ENCODE measurements around the gene MCU. TPM values are rescaled to one million over a fixed set of nuclear protein-coding genes. Genes with fewer than 3 reads are reported as not detected.

MCU gene
- total RNA-seq, 4 donors from 2014 or later, result 14.9 to 20.6 (median 19.5) TPM

- intact Hi-C loops (cut with DNase I), result no loop called here
- no peak for TF ChIP-seq EP300 (IDR thresholded peaks at IDR 0.05)
- no peak for TF ChIP-seq POLR2AphosphoS5 (IDR thresholded peaks at IDR 0.05)
- no peak for TF ChIP-seq POLR2A (IDR thresholded peaks at IDR 0.05; ENCODE audit: low read depth)
- TF ChIP-seq CTCF (IDR thresholded peaks at IDR 0.05), result no peak
- DNase-seq (ENCODE audit: extremely low spot score), result no peak
- peaks cover 0 to 15% (median 13%) of the 10 kb centered on the region in 4 donors for H3K9me3 ChIP-seq
- no peak overlapping the region for H3K4me3 ChIP-seq
- 81% methylated on average over 7 of the region's 13 CpGs for WGBS
- no peaks in the 10 kb centered on the region for H3K27me3 ChIP-seq
- no peak overlapping the region for H3K27ac ChIP-seq (replicated peaks in 1 of 4)
- no peaks in the 10 kb centered on the region for H3K4me1 ChIP-seq
- no peaks in the 10 kb centered on the region for H3K36me3 ChIP-seq
Measured at GRCh38 chr10:72924351-72924750, 232.4 kb downstream of the MCU start.

DNA sequence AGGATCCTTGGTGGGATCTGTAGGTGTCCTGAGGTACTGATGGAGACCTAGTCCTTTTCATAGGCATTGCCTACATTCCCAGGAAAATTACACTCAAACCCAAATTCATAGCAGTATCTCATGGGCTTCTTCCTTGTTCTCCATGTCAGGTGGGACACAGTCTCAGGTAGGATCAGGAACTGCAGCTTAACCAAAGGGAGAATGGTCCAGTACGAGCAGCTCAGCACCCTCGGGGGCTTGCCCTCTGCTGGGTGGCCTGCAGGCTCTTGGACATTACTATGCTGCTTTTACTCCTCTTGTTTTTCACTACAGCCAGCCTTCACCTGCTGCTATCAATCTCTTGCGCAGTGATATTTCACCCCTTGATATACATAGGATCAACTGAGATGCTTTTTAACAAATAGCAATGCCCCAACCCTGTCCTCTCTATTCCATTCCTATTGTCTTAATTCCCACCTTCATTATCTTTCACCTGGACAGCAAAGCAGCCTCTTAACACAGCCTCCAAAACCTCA lies 234.1 kb downstream of the MCU start:
- no peak for DNase-seq (ENCODE audit: extremely low spot score)
- 89% methylated on average over 3 of the region's 3 CpGs for WGBS
- TF ChIP-seq POLR2AphosphoS5 (IDR thresholded peaks at IDR 0.05) (no peak), POLR2A (IDR thresholded peaks at IDR 0.05; ENCODE audit: low read depth) (no peak), EP300 (IDR thresholded peaks at IDR 0.05) (no peak), CTCF (IDR thresholded peaks at IDR 0.05) (no peak)
- no peaks in the 10 kb centered on the region for H3K27me3 ChIP-seq
- H3K27ac ChIP-seq (replicated peaks in 1 of 4), result no peak overlapping the region
- H3K9me3 ChIP-seq, result peaks cover 0 to 12% (median 8%) of the 10 kb centered on the region in 4 donors
- no peaks in the 10 kb centered on the region for H3K36me3 ChIP-seq
- no peak overlapping the region for H3K4me3 ChIP-seq
- intact Hi-C loops (cut with DNase I), result no loop called here
- no peaks in the 10 kb centered on the region for H3K4me1 ChIP-seq

DNA sequence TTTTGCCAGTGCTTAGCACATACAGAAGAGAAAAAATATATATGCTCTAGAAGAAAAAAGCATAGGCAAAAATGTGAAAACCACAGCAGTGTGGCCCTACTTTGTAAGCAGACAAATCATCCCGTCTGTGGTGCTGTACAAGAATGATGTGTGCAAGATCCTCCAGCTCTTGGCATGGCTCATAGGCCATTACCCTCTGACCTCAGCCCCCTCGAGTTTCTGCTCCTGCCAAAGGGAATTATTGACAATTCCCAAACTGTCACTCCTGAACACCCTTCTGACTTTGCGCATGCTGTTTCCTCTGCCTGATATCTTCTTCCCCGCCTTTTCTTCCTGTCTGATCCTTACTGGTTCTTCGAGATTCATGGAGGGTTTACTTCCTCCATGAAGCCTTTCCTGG lies 235.5 kb downstream of the MCU start:
- H3K9me3 ChIP-seq, result no peaks in the 10 kb centered on the region
- no peak overlapping the region for H3K4me3 ChIP-seq
- no peaks in the 10 kb centered on the region for H3K36me3 ChIP-seq
- TF ChIP-seq POLR2A (IDR thresholded peaks at IDR 0.05; ENCODE audit: low read depth) (no peak), CTCF (IDR thresholded peaks at IDR 0.05) (no peak), EP300 (IDR thresholded peaks at IDR 0.05) (no peak), POLR2AphosphoS5 (IDR thresholded peaks at IDR 0.05) (no peak)
- DNase-seq (ENCODE audit: extremely low spot score), result no peak
- H3K27ac ChIP-seq (replicated peaks in 1 of 4), result no peak overlapping the region
- no peaks in the 10 kb centered on the region for H3K27me3 ChIP-seq
- no peaks in the 10 kb centered on the region for H3K4me1 ChIP-seq
- intact Hi-C loops (cut with DNase I), result no loop called here
- WGBS, result 77% methylated on average over 5 of the region's 5 CpGs

- Histone ChIP-seq H3K9me3 (no peaks in the 10 kb centered on the region), H3K27ac (replicated peaks in 1 of 4) (no peak overlapping the region), H3K4me3 (no peak overlapping the region), H3K27me3 (no peaks in the 10 kb centered on the region), H3K36me3 (no peaks in the 10 kb centered on the region), H3K4me1 (no peaks in the 10 kb centered on the region)
- WGBS, result 94% methylated on average over 5 of the region's 5 CpGs
- intact Hi-C loops (cut with DNase I), result no loop called here
- no peak for DNase-seq (ENCODE audit: extremely low spot score)
- no peak for TF ChIP-seq POLR2AphosphoS5 (IDR thresholded peaks at IDR 0.05)
- no peak for TF ChIP-seq EP300 (IDR thresholded peaks at IDR 0.05)
- no peak for TF ChIP-seq CTCF (IDR thresholded peaks at IDR 0.05)
- TF ChIP-seq POLR2A (IDR thresholded peaks at IDR 0.05; ENCODE audit: low read depth), result no peak
Measured at GRCh38 chr10:72928798-72929197, 236.9 kb downstream of the MCU start.

- intact Hi-C loops (cut with DNase I), result no loop called here
- Histone ChIP-seq H3K27me3 (no peaks in the 10 kb centered on the region), H3K27ac (replicated peaks in 1 of 4) (no peak overlapping the region), H3K9me3 (no peaks in the 10 kb centered on the region), H3K4me3 (no peak overlapping the region), H3K4me1 (no peaks in the 10 kb centered on the region), H3K36me3 (no peaks in the 10 kb centered on the region)
- WGBS, result 95% methylated on average over 2 of the region's 2 CpGs
- no peak for TF ChIP-seq CTCF (IDR thresholded peaks at IDR 0.05)
- DNase-seq (ENCODE audit: extremely low spot score), result no peak
Measured at GRCh38 chr10:72930276-72930675, 238.3 kb downstream of the MCU start.
